ENCODE measurements around the gene PDLIM5.
"Not testable (repeated sequence)": the region's sequence is repeated elsewhere in the genome, so short reads cannot be mapped to it uniquely, and the experiment has no call there.

Gene PDLIM5

GRCh38 chr4:94650134-94650495, 198.4 kb downstream of the PDLIM5 start:
- H3K9me3 ChIP-seq (ENCODE audit: control insufficient read depth, insufficient read depth, low read length) = no peaks in the 10 kb centered on the region
- no peaks in the 10 kb centered on the region; the same call in 1 of the 2 replicates for H3K36me3 ChIP-seq (ENCODE audit: control insufficient read depth, insufficient read depth, low read length)
- H3K4me3 ChIP-seq (ENCODE audit: low read depth, low read length) = no peak overlapping the region
- no peaks in the 10 kb centered on the region for H3K27me3 ChIP-seq (ENCODE audit: control insufficient read depth, insufficient read depth, low read length)
- no peak overlapping the region for H3K27ac ChIP-seq (ENCODE audit: low read depth, low read length)
- H3K9ac ChIP-seq (ENCODE audit: low read depth, low read length) = no peak overlapping the region
- H3K4me1 ChIP-seq (ENCODE audit: control insufficient read depth, insufficient read depth, low read length) = no peaks in the 10 kb centered on the region

- H3K4me3 ChIP-seq (ENCODE audit: low read depth, low read length) = no peak overlapping the region
- no peaks in the 10 kb centered on the region for H3K4me1 ChIP-seq (ENCODE audit: control insufficient read depth, insufficient read depth, low read length)
- H3K9me3 ChIP-seq (ENCODE audit: control insufficient read depth, insufficient read depth, low read length) = no peaks in the 10 kb centered on the region
- H3K27me3 ChIP-seq (ENCODE audit: control insufficient read depth, insufficient read depth, low read length) = no peaks in the 10 kb centered on the region
- no peak overlapping the region for H3K9ac ChIP-seq (ENCODE audit: low read depth, low read length)
- H3K36me3 ChIP-seq (ENCODE audit: control insufficient read depth, insufficient read depth, low read length) = no peaks in the 10 kb centered on the region; the same call in none of the 2 replicates
- H3K27ac ChIP-seq (ENCODE audit: low read depth, low read length) = no peak overlapping the region
Observed at GRCh38 chr4:94650690-94651089, 198.9 kb downstream of the PDLIM5 start.

DNA sequence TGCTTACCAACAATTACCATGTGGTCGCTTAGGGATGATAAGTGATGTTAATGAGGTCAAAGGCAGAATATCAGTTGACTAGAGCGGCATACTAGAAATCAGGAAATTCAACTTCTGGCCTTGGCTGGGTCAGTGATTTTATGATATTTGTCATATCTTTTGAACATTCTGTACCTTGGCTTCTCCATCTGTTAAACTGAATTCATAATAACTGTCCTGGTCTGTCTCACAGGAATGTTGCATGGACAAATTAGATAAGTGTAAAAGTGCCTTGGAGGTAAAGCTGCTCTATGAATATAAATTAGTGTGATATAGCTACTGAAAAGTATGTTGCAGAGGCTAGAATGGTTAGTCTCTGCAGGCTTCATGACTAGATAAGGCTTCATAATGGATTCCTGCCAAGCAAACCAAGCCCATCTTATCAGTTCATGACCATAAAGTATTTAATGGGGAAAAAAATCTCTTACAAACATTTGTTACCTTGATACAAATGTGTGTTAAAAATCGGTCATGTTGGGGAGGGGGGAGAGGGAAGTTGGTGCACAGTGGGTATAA, 201.4 kb downstream of the PDLIM5 start:
- no peak overlapping the region for H3K27ac ChIP-seq (ENCODE audit: low read depth, low read length)
- no peak overlapping the region for H3K9ac ChIP-seq (ENCODE audit: low read depth, low read length)
- H3K4me3 ChIP-seq (ENCODE audit: low read depth, low read length) = no peak overlapping the region
- H3K4me1 ChIP-seq (ENCODE audit: control insufficient read depth, insufficient read depth, low read length) = no peaks in the 10 kb centered on the region
- peaks cover 4% of the 10 kb centered on the region for H3K36me3 ChIP-seq (ENCODE audit: control insufficient read depth, insufficient read depth, low read length)
- H3K9me3 ChIP-seq (ENCODE audit: control insufficient read depth, insufficient read depth, low read length) = no peaks in the 10 kb centered on the region
- no peaks in the 10 kb centered on the region for H3K27me3 ChIP-seq (ENCODE audit: control insufficient read depth, insufficient read depth, low read length)

GRCh38 chr4:94653984-94654609, 202.4 kb downstream of the PDLIM5 start:
- Histone ChIP-seq H3K4me3 (ENCODE audit: low read depth, low read length) (no peak overlapping the region), H3K27me3 (ENCODE audit: control insufficient read depth, insufficient read depth, low read length) (no peaks in the 10 kb centered on the region), H3K36me3 (ENCODE audit: control insufficient read depth, insufficient read depth, low read length) (peaks cover 6% of the 10 kb centered on the region), H3K9ac (ENCODE audit: low read depth, low read length) (no peak overlapping the region), H3K9me3 (ENCODE audit: control insufficient read depth, insufficient read depth, low read length) (no peaks in the 10 kb centered on the region), H3K4me1 (ENCODE audit: control insufficient read depth, insufficient read depth, low read length) (no peaks in the 10 kb centered on the region), H3K27ac (ENCODE audit: low read depth, low read length) (no peak overlapping the region)

GRCh38 chr4:94654714-94655113, 203.0 kb downstream of the PDLIM5 start:
- Histone ChIP-seq H3K36me3 (ENCODE audit: control insufficient read depth, insufficient read depth, low read length) (peaks cover 6% of the 10 kb centered on the region), H3K27ac (ENCODE audit: low read depth, low read length) (no peak overlapping the region), H3K27me3 (ENCODE audit: control insufficient read depth, insufficient read depth, low read length) (no peaks in the 10 kb centered on the region), H3K9ac (ENCODE audit: low read depth, low read length) (no peak overlapping the region), H3K4me1 (ENCODE audit: control insufficient read depth, insufficient read depth, low read length) (no peaks in the 10 kb centered on the region), H3K9me3 (ENCODE audit: control insufficient read depth, insufficient read depth, low read length) (no peaks in the 10 kb centered on the region), H3K4me3 (ENCODE audit: low read depth, low read length) (no peak overlapping the region)

DNA sequence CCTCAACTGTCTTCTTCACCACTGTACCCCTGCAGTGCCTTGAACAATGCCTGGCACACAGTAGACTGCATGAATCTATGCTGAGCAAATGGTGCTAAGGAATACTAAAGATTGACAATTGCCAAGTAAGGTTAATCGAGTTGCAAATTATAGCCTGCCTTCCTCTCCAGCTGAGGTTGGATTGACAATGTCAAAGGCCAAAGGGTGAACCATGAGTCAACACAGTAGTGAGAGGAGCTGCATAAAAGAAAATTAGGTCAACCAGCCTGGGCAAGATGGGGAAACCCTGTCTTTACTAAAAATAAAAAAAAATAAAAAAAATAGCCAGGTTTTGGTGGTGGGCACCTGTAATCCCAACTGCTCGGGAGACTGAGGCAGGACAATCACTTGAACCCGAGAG, 208.9 kb downstream of the PDLIM5 start:
- Histone ChIP-seq H3K9me3 (ENCODE audit: control insufficient read depth, insufficient read depth, low read length) (no peaks in the 10 kb centered on the region), H3K36me3 (ENCODE audit: control insufficient read depth, insufficient read depth, low read length) (peaks cover 14% of the 10 kb centered on the region)

DNA sequence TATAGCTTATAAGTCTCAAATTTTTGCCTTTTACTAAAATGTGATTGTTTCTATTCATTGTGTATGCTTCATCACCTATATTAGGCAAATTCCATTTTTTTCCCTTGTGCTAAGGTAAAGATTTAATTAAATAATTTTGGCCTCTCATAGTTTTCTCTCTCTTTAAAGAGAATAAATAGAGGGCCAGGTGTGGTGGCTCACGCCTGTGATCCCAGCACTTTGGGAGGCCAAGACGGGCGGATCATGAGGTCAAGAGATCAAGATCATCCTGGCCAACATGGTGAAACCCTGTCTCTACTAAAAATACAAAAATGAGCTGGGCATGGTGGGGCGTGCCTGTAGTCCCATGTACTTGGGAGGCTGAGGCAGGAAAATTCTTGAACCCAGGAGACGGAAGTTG, 213.3 kb downstream of the PDLIM5 start:
- not testable (repeated sequence) for H3K36me3 ChIP-seq (ENCODE audit: control insufficient read depth, insufficient read depth, low read length); H3K9me3 ChIP-seq (ENCODE audit: control insufficient read depth, insufficient read depth, low read length); H3K4me3 ChIP-seq (ENCODE audit: low read depth, low read length); H3K4me1 ChIP-seq (ENCODE audit: control insufficient read depth, insufficient read depth, low read length); H3K27me3 ChIP-seq (ENCODE audit: control insufficient read depth, insufficient read depth, low read length); H3K9ac ChIP-seq (ENCODE audit: low read depth, low read length); H3K27ac ChIP-seq (ENCODE audit: low read depth, low read length)

More for the DNA sequence above, 208.9 kb downstream of the PDLIM5 start:
- Histone ChIP-seq H3K4me1 (ENCODE audit: control insufficient read depth, insufficient read depth, low read length) (no peaks in the 10 kb centered on the region), H3K27ac (ENCODE audit: low read depth, low read length) (no peak overlapping the region), H3K4me3 (ENCODE audit: low read depth, low read length) (no peak overlapping the region), H3K27me3 (ENCODE audit: control insufficient read depth, insufficient read depth, low read length) (no peaks in the 10 kb centered on the region), H3K9ac (ENCODE audit: low read depth, low read length) (no peak overlapping the region)

DNA sequence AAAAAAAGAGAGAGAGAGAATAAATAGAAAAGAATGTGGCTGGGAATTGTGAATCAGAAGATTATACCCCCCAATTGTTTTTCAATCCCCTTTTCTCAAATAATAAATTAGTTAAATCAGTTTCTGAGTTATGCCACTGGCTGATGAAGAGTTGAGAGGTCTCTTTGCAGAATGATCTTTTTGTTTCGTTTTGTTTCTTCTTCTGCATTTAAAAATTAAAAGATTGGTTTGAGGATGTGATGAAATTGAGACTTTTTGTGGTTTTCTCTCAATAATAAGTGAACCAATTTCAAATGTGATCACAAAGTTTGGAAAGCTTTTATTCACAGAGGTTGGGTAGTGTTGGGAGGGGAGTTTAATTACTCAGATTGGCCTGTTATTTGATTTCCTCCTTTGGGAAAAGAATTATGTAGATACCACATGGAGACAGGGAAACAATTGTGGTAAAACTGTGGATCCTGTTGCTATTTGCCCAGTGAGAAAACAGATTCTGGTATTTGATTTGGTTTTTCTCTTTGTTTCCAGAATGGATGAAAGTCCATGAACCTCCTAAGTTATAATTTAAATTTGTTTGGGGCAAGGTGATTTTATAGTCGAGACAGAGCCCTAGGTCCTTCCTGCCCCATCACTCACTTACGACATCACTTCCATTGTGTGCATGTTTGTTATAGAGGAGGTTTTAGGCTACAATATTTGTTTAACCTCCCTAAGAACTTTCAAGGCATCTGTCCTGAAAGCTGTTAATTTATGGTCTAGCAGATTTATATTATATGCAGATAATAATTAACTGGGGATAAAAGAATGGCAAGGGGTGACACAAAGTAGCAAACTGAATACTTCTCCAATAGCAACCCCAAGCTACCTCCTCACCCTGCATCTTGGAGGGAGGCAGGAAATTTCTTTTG, 214.0 kb downstream of the PDLIM5 start:
- H3K9ac ChIP-seq (ENCODE audit: low read depth, low read length) = no peak overlapping the region
- no peak overlapping the region for H3K4me3 ChIP-seq (ENCODE audit: low read depth, low read length)
- no peak overlapping the region for H3K27ac ChIP-seq (ENCODE audit: low read depth, low read length)
- H3K9me3 ChIP-seq (ENCODE audit: control insufficient read depth, insufficient read depth, low read length) = no peaks in the 10 kb centered on the region
- no peaks in the 10 kb centered on the region for H3K27me3 ChIP-seq (ENCODE audit: control insufficient read depth, insufficient read depth, low read length)
- H3K36me3 ChIP-seq (ENCODE audit: control insufficient read depth, insufficient read depth, low read length) = peaks cover 8% of the 10 kb centered on the region; the same call in 1 of the 2 replicates
- no peaks in the 10 kb centered on the region for H3K4me1 ChIP-seq (ENCODE audit: control insufficient read depth, insufficient read depth, low read length)

GRCh38 chr4:94668724-94669123, 217.0 kb downstream of the PDLIM5 start:
- H3K4me3 ChIP-seq (ENCODE audit: low read depth, low read length) = no peak overlapping the region
- no peaks in the 10 kb centered on the region for H3K4me1 ChIP-seq (ENCODE audit: control insufficient read depth, insufficient read depth, low read length)
- H3K9ac ChIP-seq (ENCODE audit: low read depth, low read length) = no peak overlapping the region
- 0 out of 2 replicates have a peak, but pooled peaks cover 6% of the 10 kb centered on the region for H3K36me3 ChIP-seq (ENCODE audit: control insufficient read depth, insufficient read depth, low read length)
- no peak overlapping the region for H3K27ac ChIP-seq (ENCODE audit: low read depth, low read length)
- H3K27me3 ChIP-seq (ENCODE audit: control insufficient read depth, insufficient read depth, low read length) = no peaks in the 10 kb centered on the region
- no peaks in the 10 kb centered on the region for H3K9me3 ChIP-seq (ENCODE audit: control insufficient read depth, insufficient read depth, low read length)

DNA sequence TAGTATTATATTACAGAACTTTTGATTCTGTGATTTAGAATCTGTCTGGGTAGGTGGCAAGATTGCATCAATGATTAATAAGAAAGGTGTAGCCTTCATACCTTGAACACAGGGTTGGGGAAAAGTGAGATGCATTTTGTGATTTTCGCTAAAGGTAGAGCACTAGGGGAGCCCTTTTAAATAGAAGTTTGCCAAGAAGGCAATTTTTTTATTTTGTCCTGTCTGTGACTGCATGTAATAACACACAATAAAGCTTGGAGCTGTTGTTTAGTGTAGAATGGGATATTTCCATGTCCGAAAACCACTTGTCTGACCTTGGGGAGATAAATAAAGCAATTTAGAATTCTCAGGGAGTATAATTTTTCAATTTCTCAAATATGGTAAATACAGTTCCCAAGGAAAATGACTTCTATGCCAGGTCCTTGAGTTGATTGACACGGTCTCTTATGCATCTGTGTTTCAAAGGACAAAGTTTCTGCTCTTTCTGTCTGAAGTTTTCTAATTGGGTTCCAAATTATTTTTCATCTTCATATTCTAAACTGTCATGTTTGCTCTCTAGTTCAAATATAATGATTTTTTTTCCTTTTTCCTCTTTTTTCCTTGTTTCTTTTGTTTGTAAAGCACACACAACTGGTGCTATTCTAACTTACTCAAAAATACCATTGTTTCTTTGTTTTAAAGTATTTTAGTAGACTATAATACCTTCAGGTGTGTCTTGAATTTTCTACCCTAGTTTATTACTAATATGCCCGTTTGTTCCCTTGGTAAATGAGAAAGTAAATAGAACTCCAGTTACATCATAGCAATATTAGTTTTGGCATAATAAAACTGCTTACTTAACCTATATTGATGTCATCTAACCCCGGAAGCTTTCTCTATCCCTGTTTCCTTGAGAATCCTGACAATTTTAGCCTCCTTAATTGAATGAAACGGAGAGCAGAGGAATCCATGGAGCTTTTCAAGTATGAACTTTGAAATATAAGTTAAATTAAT, 218.2 kb downstream of the PDLIM5 start:
- no peaks in the 10 kb centered on the region for H3K27me3 ChIP-seq (ENCODE audit: control insufficient read depth, insufficient read depth, low read length)
- no peaks in the 10 kb centered on the region for H3K4me1 ChIP-seq (ENCODE audit: control insufficient read depth, insufficient read depth, low read length)
- no peak overlapping the region for H3K27ac ChIP-seq (ENCODE audit: low read depth, low read length)
- H3K36me3 ChIP-seq (ENCODE audit: control insufficient read depth, insufficient read depth, low read length) = no peaks in the 10 kb centered on the region
- no peaks in the 10 kb centered on the region for H3K9me3 ChIP-seq (ENCODE audit: control insufficient read depth, insufficient read depth, low read length)
- H3K4me3 ChIP-seq (ENCODE audit: low read depth, low read length) = no peak overlapping the region
- H3K9ac ChIP-seq (ENCODE audit: low read depth, low read length) = no peak overlapping the region
